K562 (cell line): ENCODE measurements around the gene MTCH2. TPM values are rescaled to one million over a fixed set of nuclear protein-coding genes. Genes with fewer than 3 reads are reported as not detected.

ENCODE experiments used
- EP400 ChIP-seq: fragments of 450-650 bp; IDR thresholded peaks from 2 replicates; pipeline ENCODE4 v1.6.1; 2017; ENCODE audit warnings: antibody characterized with exemption, mild to moderate bottlenecking, moderate library complexity
- ETV1 ChIP-seq: fragments of 450-650 bp; conservative IDR thresholded peaks from 2 replicates; pipeline ENCODE4 v1.6.1; 2016; ENCODE audit warnings: missing genetic modification characterization, control low read depth, low read depth, missing compliant biosample characterization
- FIP1L1 ChIP-seq: fragments of 200-400 bp; formaldehyde crosslinking; IDR thresholded peaks from 2 replicates; pipeline ENCODE4 v1.6.1; 2018; ENCODE audit warnings: mild to moderate bottlenecking, low read depth, low read length; ENCODE audit not compliant: poor library complexity, severe bottlenecking
- HDGF ChIP-seq: fragments of 450-650 bp; IDR thresholded peaks from 2 replicates; pipeline ENCODE4 v1.6.1; 2016
- KDM1A ChIP-seq, 2 experiments: fragments of 450-650 bp; IDR thresholded peaks; 2 replicates each; pipeline ENCODE4 v1.6.1; 2016; ENCODE audit warnings: mild to moderate bottlenecking in 2 of 2
- KLF10 ChIP-seq: fragments of 250-450 bp; sonication (Bioruptor Pico); IDR thresholded peaks from 2 replicates; pipeline ENCODE4 v1.6.1; 2021; ENCODE audit warnings: matching md5 sums
- KLF16 ChIP-seq: IDR thresholded peaks from 2 replicates; pipeline ENCODE4 v1.6.1; 2016; ENCODE audit warnings: antibody characterized with exemption
- MCM5 ChIP-seq: fragments of 450-650 bp; IDR thresholded peaks from 2 replicates; pipeline ENCODE4 v1.6.1; 2016; ENCODE audit warnings: low read depth
- MEIS2 ChIP-seq: fragments of 450-650 bp; IDR thresholded peaks from 2 replicates; pipeline ENCODE4 v1.6.1; 2014; ENCODE audit warnings: mild to moderate bottlenecking; ENCODE audit not compliant: partially characterized antibody
- NFXL1 ChIP-seq: fragments of 450-650 bp; formaldehyde crosslinking; IDR thresholded peaks from 2 replicates; pipeline ENCODE4 v1.4.0; 2021; ENCODE audit warnings: mild to moderate bottlenecking
- PHF8 ChIP-seq: fragments of 200-600 bp; sonication (generic); IDR thresholded peaks from 2 replicates; pipeline ENCODE4 v1.6.1; 2012; ENCODE audit warnings: mixed run types, mild to moderate bottlenecking, inconsistent platforms, low read length, moderate library complexity, borderline replicate concordance
- PRPF4 ChIP-seq: fragments of 200-400 bp; formaldehyde crosslinking; IDR thresholded peaks from one replicate; pipeline ENCODE4 v1.6.1; 2017; ENCODE audit warnings: low read length, low read depth, mild to moderate bottlenecking; ENCODE audit not compliant: insufficient read depth, poor library complexity, severe bottlenecking
- RBBP5 ChIP-seq: fragments of 200-600 bp; sonication (generic); IDR thresholded peaks from 2 replicates; pipeline ENCODE4 v1.6.1; 2012; ENCODE audit warnings: borderline replicate concordance, mild to moderate bottlenecking, low read length, control low read depth, inconsistent platforms; ENCODE audit not compliant: insufficient read depth, poor library complexity, severe bottlenecking
- SETDB1 ChIP-seq: IDR thresholded peaks from one replicate; pipeline ENCODE4 v1.6.1; 2012; ENCODE audit warnings: low read length, control low read depth, inconsistent platforms
- SREBF1 ChIP-seq: fragments of 150-350 bp; IDR thresholded peaks from 2 replicates; pipeline ENCODE4 v1.6.1; 2014; ENCODE audit warnings: antibody characterized with exemption, low read depth, low read length, borderline replicate concordance
- TEAD4 ChIP-seq, 2 experiments: sonication (generic) in 1 of 2; formaldehyde crosslinking in 1 of 2; IDR thresholded peaks; 2 replicates each; pipeline versions ENCODE4 v1.6.1 to v1.8.0; 2012 to 2022; ENCODE audit warnings: borderline replicate concordance in 1 of 2, inconsistent platforms in 1 of 2, low read length in 1 of 2, mild to moderate bottlenecking in 1 of 2, missing genetic modification reagents in 1 of 2
- ZNF197 ChIP-seq: fragments of 200-800 bp; sonication (Bioruptor generic); IDR thresholded peaks from 2 replicates; pipeline ENCODE4 v1.6.1; 2016; ENCODE audit warnings: low read depth, missing genetic modification characterization, missing compliant biosample characterization
- ZNF384 ChIP-seq: IDR thresholded peaks from 2 replicates; pipeline ENCODE4 v1.6.1; 2012; ENCODE audit warnings: low read depth, low read length, improper control_type of control experiment
- polyA plus RNA-seq, 8 experiments: library from polyadenylated mRNA; depleted of rRNA in 4 of 8; stranded (reverse) in 5 of 8; unstranded in 3 of 8; fragments of >200 nt; fragmentation: Nextera tagmentation in 2 of 8; fragmentation: Illumina TruSeq in 1 of 8; extraction: Ambion mirVana in 2 of 8; extraction: Trizol in 1 of 8; gene quantifications; 2 replicates each; pipeline versions ENCODE4 v1.2.1 to v1.2.3, GENCODE V29; 2011 to 2014; ENCODE audit warnings: inconsistent platforms in 1 of 8, missing spikeins in 1 of 8
- total RNA-seq, 7 experiments: library from RNA; depleted of rRNA in 6 of 7; stranded (reverse); fragments of >200 nt in 6 of 7; fragmentation: Illumina TruSeq in 2 of 7; extraction: Trizol in 2 of 7; gene quantifications; 2 replicates each; pipeline versions ENCODE4 v1.2.1 to v1.2.3, GENCODE V29; 2011 to 2021; ENCODE audit warnings: low replicate concordance in 1 of 7
- TF ChIP-seq, protein P1 (sequence below): sonication (generic); formaldehyde crosslinking; IDR thresholded peaks from 2 replicates; pipeline ENCODE4 v1.8.0; 2023; ENCODE audit warnings: mild to moderate bottlenecking, missing genetic modification reagents
- TF ChIP-seq, protein P2 (sequence below): fragments of 250-450 bp; sonication (Bioruptor Pico); IDR thresholded peaks from 2 replicates; pipeline ENCODE4 v1.4.0; 2020; ENCODE audit warnings: mild to moderate bottlenecking, moderate library complexity
- TF ChIP-seq, protein P3 (sequence below): sonication (generic); formaldehyde crosslinking; IDR thresholded peaks from 2 replicates; pipeline ENCODE4 v1.8.1; 2023; ENCODE audit warnings: mild to moderate bottlenecking, missing genetic modification reagents
- TF ChIP-seq, protein P4 (sequence below): fragments of 250-450 bp; sonication (Bioruptor Pico); IDR thresholded peaks from 2 replicates; pipeline ENCODE4 v1.8.0; 2021; ENCODE audit warnings: mild to moderate bottlenecking, moderate library complexity

The MTCH2 gene
- total and polyA plus RNA-seq, 9 of the 15 experiments (the other 6 are each of a cell fraction or from before 2014, with no cell fraction given) = 95.4 to 620 (median 198) TPM

DNA sequence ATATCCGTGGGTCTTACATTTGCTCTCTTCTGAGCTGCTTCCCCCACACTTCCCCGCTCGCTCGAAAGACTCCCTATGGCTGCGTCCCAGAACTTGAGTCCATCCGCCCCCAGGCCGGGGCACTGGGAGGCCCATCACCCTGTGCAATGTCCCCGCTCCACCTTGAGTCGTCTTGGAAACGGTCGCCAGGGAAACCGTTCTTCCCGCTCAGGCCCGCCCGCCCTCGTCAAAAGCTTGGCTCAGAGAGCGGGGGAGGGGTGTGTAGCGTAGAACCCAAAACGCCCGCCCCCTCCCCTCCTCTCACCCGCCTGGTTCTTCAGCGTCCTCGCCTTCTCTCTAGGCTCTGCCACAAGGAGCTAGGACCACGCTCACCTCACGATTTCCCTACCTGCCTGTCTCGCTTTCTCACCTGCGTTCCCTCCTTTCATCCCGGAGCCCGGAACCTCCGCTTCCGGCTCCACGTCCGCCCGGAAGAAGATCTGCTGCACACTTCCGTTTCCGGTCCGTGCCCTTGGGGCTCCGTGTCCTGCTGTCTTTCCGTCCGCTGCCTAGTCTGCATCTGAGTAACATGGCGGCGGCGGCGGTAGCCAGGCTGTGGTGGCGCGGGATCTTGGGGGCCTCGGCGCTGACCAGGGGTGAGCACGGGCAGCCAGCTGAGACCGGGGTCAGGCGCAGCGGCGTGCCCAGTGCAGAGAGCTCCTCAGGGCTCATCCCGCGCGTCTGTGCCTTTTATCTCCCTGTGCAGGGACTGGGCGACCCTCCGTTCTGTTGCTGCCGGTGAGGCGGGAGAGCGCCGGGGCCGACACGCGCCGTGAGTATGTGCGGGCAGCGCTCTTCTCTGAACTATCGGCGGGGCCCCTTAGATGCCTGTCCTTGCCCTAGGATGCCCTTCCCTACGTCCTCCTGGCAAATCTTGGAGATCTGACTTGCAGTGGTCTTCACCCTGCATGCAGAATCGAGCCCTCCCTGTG is 63.5 kb downstream of the MTCH2 start, which contains the start of the genes KBTBD4 and NDUFS3 (continued):
- TF ChIP-seq MEIS2 = peak; percentile 32
- TF ChIP-seq ZNF197 = peak; percentile 80
- TF ChIP-seq, protein P1, sequence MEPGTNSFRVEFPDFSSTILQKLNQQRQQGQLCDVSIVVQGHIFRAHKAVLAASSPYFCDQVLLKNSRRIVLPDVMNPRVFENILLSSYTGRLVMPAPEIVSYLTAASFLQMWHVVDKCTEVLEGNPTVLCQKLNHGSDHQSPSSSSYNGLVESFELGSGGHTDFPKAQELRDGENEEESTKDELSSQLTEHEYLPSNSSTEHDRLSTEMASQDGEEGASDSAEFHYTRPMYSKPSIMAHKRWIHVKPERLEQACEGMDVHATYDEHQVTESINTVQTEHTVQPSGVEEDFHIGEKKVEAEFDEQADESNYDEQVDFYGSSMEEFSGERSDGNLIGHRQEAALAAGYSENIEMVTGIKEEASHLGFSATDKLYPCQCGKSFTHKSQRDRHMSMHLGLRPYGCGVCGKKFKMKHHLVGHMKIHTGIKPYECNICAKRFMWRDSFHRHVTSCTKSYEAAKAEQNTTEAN (CRISPR knock-in tag) = no peak
- TF ChIP-seq TEAD4 (IDR thresholded peaks at IDR 0.05; ENCODE audit: low read length) = peak; percentile 49; the same call in 1 of the 2 replicates
- no peak for TF ChIP-seq TEAD4 (CRISPR knock-in tag; IDR thresholded peaks at IDR 0.05; ENCODE audit: borderline replicate concordance)
- peak; percentile 99 for TF ChIP-seq RBBP5
- TF ChIP-seq PRPF4 = no peak
- TF ChIP-seq, protein P2, sequence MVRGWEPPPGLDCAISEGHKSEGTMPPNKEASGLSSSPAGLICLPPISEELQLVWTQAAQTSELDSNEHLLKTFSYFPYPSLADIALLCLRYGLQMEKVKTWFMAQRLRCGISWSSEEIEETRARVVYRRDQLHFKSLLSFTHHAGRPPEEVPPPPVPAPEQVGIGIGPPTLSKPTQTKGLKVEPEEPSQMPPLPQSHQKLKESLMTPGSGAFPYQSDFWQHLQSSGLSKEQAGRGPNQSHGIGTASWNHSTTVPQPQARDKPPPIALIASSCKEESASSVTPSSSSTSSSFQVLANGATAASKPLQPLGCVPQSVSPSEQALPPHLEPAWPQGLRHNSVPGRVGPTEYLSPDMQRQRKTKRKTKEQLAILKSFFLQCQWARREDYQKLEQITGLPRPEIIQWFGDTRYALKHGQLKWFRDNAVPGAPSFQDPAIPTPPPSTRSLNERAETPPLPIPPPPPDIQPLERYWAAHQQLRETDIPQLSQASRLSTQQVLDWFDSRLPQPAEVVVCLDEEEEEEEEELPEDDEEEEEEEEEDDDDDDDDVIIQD (CRISPR knock-in tag) = no peak
- TF ChIP-seq SETDB1 = no peak
- TF ChIP-seq KDM1A (IDR thresholded peaks at IDR 0.05) = peak; percentile 35 to 87; a peak in 3 of 4 replicates
- 0 out of 2 replicates have a peak, but pooled peaks have one; percentile 30 for TF ChIP-seq ZNF384
- peak; percentile 99 for TF ChIP-seq PHF8
- TF ChIP-seq KLF10 (CRISPR knock-in tag) = no peak
- peak; percentile 97 for TF ChIP-seq EP400
- no peak for TF ChIP-seq HDGF
- no peak for TF ChIP-seq SREBF1
- TF ChIP-seq, protein P3, sequence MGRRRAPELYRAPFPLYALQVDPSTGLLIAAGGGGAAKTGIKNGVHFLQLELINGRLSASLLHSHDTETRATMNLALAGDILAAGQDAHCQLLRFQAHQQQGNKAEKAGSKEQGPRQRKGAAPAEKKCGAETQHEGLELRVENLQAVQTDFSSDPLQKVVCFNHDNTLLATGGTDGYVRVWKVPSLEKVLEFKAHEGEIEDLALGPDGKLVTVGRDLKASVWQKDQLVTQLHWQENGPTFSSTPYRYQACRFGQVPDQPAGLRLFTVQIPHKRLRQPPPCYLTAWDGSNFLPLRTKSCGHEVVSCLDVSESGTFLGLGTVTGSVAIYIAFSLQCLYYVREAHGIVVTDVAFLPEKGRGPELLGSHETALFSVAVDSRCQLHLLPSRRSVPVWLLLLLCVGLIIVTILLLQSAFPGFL = peak; percentile 90
- no peak for TF ChIP-seq MCM5
- no peak for TF ChIP-seq KLF16
- TF ChIP-seq, protein P4, sequence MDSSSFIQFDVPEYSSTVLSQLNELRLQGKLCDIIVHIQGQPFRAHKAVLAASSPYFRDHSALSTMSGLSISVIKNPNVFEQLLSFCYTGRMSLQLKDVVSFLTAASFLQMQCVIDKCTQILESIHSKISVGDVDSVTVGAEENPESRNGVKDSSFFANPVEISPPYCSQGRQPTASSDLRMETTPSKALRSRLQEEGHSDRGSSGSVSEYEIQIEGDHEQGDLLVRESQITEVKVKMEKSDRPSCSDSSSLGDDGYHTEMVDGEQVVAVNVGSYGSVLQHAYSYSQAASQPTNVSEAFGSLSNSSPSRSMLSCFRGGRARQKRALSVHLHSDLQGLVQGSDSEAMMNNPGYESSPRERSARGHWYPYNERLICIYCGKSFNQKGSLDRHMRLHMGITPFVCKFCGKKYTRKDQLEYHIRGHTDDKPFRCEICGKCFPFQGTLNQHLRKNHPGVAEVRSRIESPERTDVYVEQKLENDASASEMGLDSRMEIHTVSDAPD (CRISPR knock-in tag) = no peak
- TF ChIP-seq ETV1 (tag) = peak; percentile 98
- no peak for TF ChIP-seq NFXL1 (CRISPR knock-in tag)
- peak; percentile 69 for TF ChIP-seq FIP1L1
